ENCODE data around the gene SLIRP.
A peak's percentile ranks its signal among the peaks of the same experiment; 100 is the strongest.

Gene SLIRP

GRCh38 chr14:77752266-77752665, 44.4 kb downstream of the SLIRP start:
- H3K9ac ChIP-seq (ENCODE audit: low read depth, low read length): no peak overlapping the region
- H3K27me3 ChIP-seq (ENCODE audit: control insufficient read depth, insufficient read depth, low read length): no peaks in the 10 kb centered on the region
- H3K9me3 ChIP-seq (ENCODE audit: control insufficient read depth, insufficient read depth, low read length): no peaks in the 10 kb centered on the region
- no peak overlapping the region for H3K4me3 ChIP-seq (ENCODE audit: low read depth, low read length)
- H3K36me3 ChIP-seq (ENCODE audit: control insufficient read depth, insufficient read depth, low read length): peaks cover 29% of the 10 kb centered on the region
- no peaks in the 10 kb centered on the region for H3K4me1 ChIP-seq (ENCODE audit: control insufficient read depth, insufficient read depth, low read length)

- Histone ChIP-seq H3K27me3 (ENCODE audit: control insufficient read depth, insufficient read depth, low read length) (no peaks in the 10 kb centered on the region), H3K4me1 (ENCODE audit: control insufficient read depth, insufficient read depth, low read length) (no peaks in the 10 kb centered on the region), H3K9me3 (ENCODE audit: control insufficient read depth, insufficient read depth, low read length) (no peaks in the 10 kb centered on the region), H3K4me3 (ENCODE audit: low read depth, low read length) (no peak overlapping the region), H3K9ac (ENCODE audit: low read depth, low read length) (no peak overlapping the region), H3K36me3 (ENCODE audit: control insufficient read depth, insufficient read depth, low read length) (peaks cover 29% of the 10 kb centered on the region)
These were observed 45.1 kb downstream of the SLIRP start for GRCh38 chr14:77752799-77753516.

- Histone ChIP-seq H3K36me3 (ENCODE audit: control insufficient read depth, insufficient read depth, low read length) (peaks cover 2% of the 10 kb centered on the region), H3K4me1 (ENCODE audit: control insufficient read depth, insufficient read depth, low read length) (peaks cover 8% of the 10 kb centered on the region), H3K27me3 (ENCODE audit: control insufficient read depth, insufficient read depth, low read length) (no peaks in the 10 kb centered on the region), H3K9ac (ENCODE audit: low read depth, low read length) (peak within 1 kb of the TSS; percentile 96), H3K4me3 (ENCODE audit: low read depth, low read length) (peak within 1 kb of the TSS; percentile 98), H3K9me3 (ENCODE audit: control insufficient read depth, insufficient read depth, low read length) (no peaks in the 10 kb centered on the region)
These were observed 52.7 kb downstream of the SLIRP start, which contains the start of gene SNW1 for GRCh38 chr14:77760381-77761204. TSS of gene SNW1 (minus strand) at chr14:77761156. CDS start at chr14:77761127, 29 bp downstream.

- no peaks in the 10 kb centered on the region for H3K9me3 ChIP-seq (ENCODE audit: control insufficient read depth, insufficient read depth, low read length)
- H3K27me3 ChIP-seq (ENCODE audit: control insufficient read depth, insufficient read depth, low read length): no peaks in the 10 kb centered on the region
- H3K4me3 ChIP-seq (ENCODE audit: low read depth, low read length): peak overlapping the region; percentile 98
- no peaks in the 10 kb centered on the region for H3K36me3 ChIP-seq (ENCODE audit: control insufficient read depth, insufficient read depth, low read length)
- H3K9ac ChIP-seq (ENCODE audit: low read depth, low read length): no peak overlapping the region
- H3K4me1 ChIP-seq (ENCODE audit: control insufficient read depth, insufficient read depth, low read length): peaks cover 8% of the 10 kb centered on the region
These were observed 53.5 kb downstream of the SLIRP start for GRCh38 chr14:77761205-77761931.

- Histone ChIP-seq H3K4me3 (ENCODE audit: low read depth, low read length) (no peak overlapping the region), H3K4me1 (ENCODE audit: control insufficient read depth, insufficient read depth, low read length) (peaks cover 8% of the 10 kb centered on the region), H3K9ac (ENCODE audit: low read depth, low read length) (no peak overlapping the region), H3K27me3 (ENCODE audit: control insufficient read depth, insufficient read depth, low read length) (no peaks in the 10 kb centered on the region), H3K36me3 (ENCODE audit: control insufficient read depth, insufficient read depth, low read length) (no peaks in the 10 kb centered on the region), H3K9me3 (ENCODE audit: control insufficient read depth, insufficient read depth, low read length) (no peaks in the 10 kb centered on the region)
These were observed 55.4 kb downstream of the SLIRP start for GRCh38 chr14:77763316-77763715.

GRCh38 chr14:77763978-77764377, 56.1 kb downstream of the SLIRP start:
- Histone ChIP-seq H3K9me3 (ENCODE audit: control insufficient read depth, insufficient read depth, low read length) (no peaks in the 10 kb centered on the region), H3K4me1 (ENCODE audit: control insufficient read depth, insufficient read depth, low read length) (peaks cover 7% of the 10 kb centered on the region), H3K4me3 (ENCODE audit: low read depth, low read length) (no peak overlapping the region), H3K27me3 (ENCODE audit: control insufficient read depth, insufficient read depth, low read length) (no peaks in the 10 kb centered on the region), H3K9ac (ENCODE audit: low read depth, low read length) (no peak overlapping the region), H3K36me3 (ENCODE audit: control insufficient read depth, insufficient read depth, low read length) (no peaks in the 10 kb centered on the region)

Measured in iPS-15b (cell line).